ENCODE measurements around the gene CNOT4. TPM values are rescaled to one million over a fixed set of nuclear protein-coding genes. Genes with fewer than 3 reads are reported as not detected.

Gene CNOT4
- total and polyA plus RNA-seq, 2 of the 8 experiments (the other 6 are each of a cell fraction or from before 2014, with no cell fraction given) = 10.9 to 25.8 TPM

DNA sequence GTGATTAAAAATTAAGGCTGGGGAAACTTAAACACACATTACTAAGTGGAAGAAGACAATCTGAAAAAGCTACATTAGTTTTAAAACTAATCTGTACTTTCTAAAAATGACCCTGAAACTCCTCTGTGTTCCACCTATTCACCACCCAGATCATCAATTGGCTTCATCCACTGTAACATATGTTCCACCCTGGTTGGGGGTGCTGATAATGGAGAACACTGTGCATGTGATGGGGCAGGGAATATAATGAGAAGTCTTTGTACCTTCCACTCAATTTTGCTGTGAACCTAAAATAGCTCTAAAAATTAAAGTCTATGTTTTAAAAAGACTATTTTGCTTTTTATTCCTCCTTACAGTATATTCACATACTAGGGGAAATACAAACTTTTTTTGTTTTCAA lies 132.7 kb downstream of the CNOT4 start:
- Histone ChIP-seq H4K20me1 (replicated peaks in 1 of 2; ENCODE audit: control insufficient read depth in 1 of 2, insufficient read depth in 2 of 2, low read length in 2 of 2) (no peaks in the 10 kb centered on the region), H3K4me1 (replicated peaks in 1 of 4; ENCODE audit: control insufficient read depth in 3 of 4, insufficient read depth in 4 of 4, low read length in 3 of 4) (no peaks in the 10 kb centered on the region; a peak in 1 of 7 replicates), H3K36me3 (ENCODE audit: control insufficient read depth in 2 of 4, insufficient read depth in 4 of 4, low read length in 3 of 4) (no peaks in the 10 kb centered on the region), H3K23ac (ENCODE audit: insufficient read length) (no peak overlapping the region), H3K4ac (replicated peaks; ENCODE audit: insufficient read length, low read depth, low read length) (no peak overlapping the region), H3K27me3 (replicated peaks in 1 of 4; ENCODE audit: control insufficient read depth in 3 of 4, extremely low read depth in 1 of 4, insufficient read depth in 3 of 4, low read length in 3 of 4) (no peaks in the 10 kb centered on the region), H3K4me3 (ENCODE audit: extremely low read depth in 1 of 4, insufficient read depth in 2 of 4, low read depth in 3 of 4, low read length in 4 of 4) (no peak overlapping the region), H2BK5ac (ENCODE audit: low read depth, low read length) (no peak overlapping the region), H4K5ac (ENCODE audit: insufficient read length, low read depth, low read length) (no peak overlapping the region), H3K27ac (ENCODE audit: low read depth, low read length) (no peak overlapping the region), H3K23me2 (ENCODE audit: low read depth, low read length) (no peaks in the 10 kb centered on the region), H2AFZ (ENCODE audit: low read length) (no peak overlapping the region), H2BK20ac (ENCODE audit: low read length) (no peak overlapping the region), H3K14ac (ENCODE audit: insufficient read length) (no peak overlapping the region), H2BK120ac (replicated peaks; ENCODE audit: low read depth, low read length) (no peak overlapping the region), H3K79me2 (ENCODE audit: control insufficient read depth in 1 of 2, insufficient read depth in 2 of 2, low read length in 2 of 2) (no peaks in the 10 kb centered on the region), H2BK12ac (ENCODE audit: low read depth, low read length) (no peak overlapping the region), H2BK15ac (ENCODE audit: low read length) (no peak overlapping the region), H3K9ac (replicated peaks in 1 of 4; ENCODE audit: extremely low read depth in 1 of 4, low read depth in 3 of 4, low read length in 3 of 4) (no peak overlapping the region), H3K56ac (replicated peaks; ENCODE audit: insufficient read length, low read depth, low read length) (no peak overlapping the region), H3K9me3 (ENCODE audit: insufficient read depth in 2 of 2, low read depth in 1 of 2, low read length in 1 of 2) (no peaks in the 10 kb centered on the region), H2AK5ac (ENCODE audit: low read depth, low read length) (no peak overlapping the region), H4K8ac (ENCODE audit: extremely low read depth, insufficient read depth, low read length) (no peak overlapping the region), H4K91ac (replicated peaks; ENCODE audit: insufficient read length, low read length) (no peak overlapping the region), H3K79me1 (ENCODE audit: low read depth, low read length) (no peaks in the 10 kb centered on the region), H3K4me2 (ENCODE audit: insufficient read depth in 1 of 2, low read depth in 2 of 2, low read length in 2 of 2) (no peak overlapping the region), H3K18ac (ENCODE audit: extremely low read depth, low read length) (no peak overlapping the region)
- POLR2A ChIA-PET (ENCODE audit: partially characterized antibody) = interaction anchor here (1.4 kb wide), 1 partner anchor 14 kb away, joined by 3 read pairs; no protein-coding TSS in a partner anchor
- CTCF ChIA-PET (ENCODE audit: partially characterized antibody) = interaction anchor here (2.6 kb wide), 1 partner anchor 15 kb away, joined by 8 read pairs; no protein-coding TSS in a partner anchor
- no peak for TF ChIP-seq TBP (IDR thresholded peaks at IDR 0.05; ENCODE audit: low read depth, low read length)
- no peak for TF ChIP-seq CTBP2 (IDR thresholded peaks at IDR 0.05; ENCODE audit: borderline replicate concordance, insufficient read depth, insufficient read length, low read length)
- TF ChIP-seq KDM5A (IDR thresholded peaks at IDR 0.05; ENCODE audit: low read length) = no peak
- no peak for TF ChIP-seq ZNF274 (IDR thresholded peaks at IDR 0.05; ENCODE audit: borderline replicate concordance, extremely low read depth, low read length)
- no peak for TF ChIP-seq POU5F1 (IDR thresholded peaks at IDR 0.05; ENCODE audit: low read depth, low read length)
- TF ChIP-seq RFX5 (IDR thresholded peaks at IDR 0.05; ENCODE audit: borderline replicate concordance, low read depth, low read length) = no peak
- DNase-seq (ENCODE audit: low read depth in 1 of 2, low spot score in 2 of 2) (no peak), FAIRE-seq (no peak)
